Measurements from ENCODE around the gene UNC13B. TPM values are rescaled to one million over a fixed set of nuclear protein-coding genes. Genes with fewer than 3 reads are reported as not detected.

Gene UNC13B
- total RNA-seq, 1 experiment from 2014 or later, result 17.6 TPM

DNA sequence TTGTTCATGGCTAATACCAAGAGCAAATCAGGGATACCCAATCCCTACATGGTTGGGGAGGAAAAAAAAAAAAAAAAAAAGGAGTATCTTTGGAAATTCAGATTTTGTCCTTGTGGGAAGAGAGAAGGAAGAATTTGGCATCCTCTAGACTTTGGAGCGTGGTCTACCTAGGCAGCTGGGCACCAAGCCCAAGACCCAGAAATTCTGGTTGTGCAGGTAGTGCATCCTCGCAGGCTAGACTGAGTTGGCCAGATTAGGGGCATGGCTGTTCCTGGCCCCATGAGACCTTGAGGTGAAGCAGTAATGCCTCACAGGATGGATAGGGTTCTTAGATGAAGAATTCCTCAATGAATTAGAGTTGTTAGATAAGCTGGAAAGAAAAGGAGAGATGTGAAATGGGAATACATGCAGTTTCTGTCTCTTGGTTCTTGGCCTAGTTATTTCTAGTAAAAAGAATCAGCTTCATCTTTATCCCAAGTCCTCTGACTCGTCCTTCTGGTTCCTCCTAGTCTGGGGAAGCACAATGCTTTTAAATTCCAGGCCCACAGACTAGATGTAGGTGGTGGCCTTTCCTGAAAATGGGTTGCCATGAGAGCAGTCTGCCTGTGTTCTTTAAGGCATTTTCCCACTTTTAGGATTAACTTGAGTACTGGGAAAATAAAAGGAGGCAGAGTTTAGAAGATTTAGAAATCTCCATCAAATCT, 187.6 kb downstream of the UNC13B start:
- TF ChIP-seq ZNF274 (IDR thresholded peaks at IDR 0.05; ENCODE audit: low read depth, low read length), result no peak
- TF ChIP-seq POLR2AphosphoS5 (IDR thresholded peaks at IDR 0.05; ENCODE audit: low read depth, low read length), result no peak
- TF ChIP-seq CEBPB (IDR thresholded peaks at IDR 0.05; ENCODE audit: low read depth), result no peak
- no peak for TF ChIP-seq POLR2A (IDR thresholded peaks at IDR 0.05; ENCODE audit: borderline replicate concordance, extremely low read depth, insufficient read depth, insufficient read length)
- TF ChIP-seq FOSL1 (IDR thresholded peaks at IDR 0.05; ENCODE audit: low read depth), result no peak
- TF ChIP-seq EGR1 (IDR thresholded peaks at IDR 0.05; ENCODE audit: low read depth), result no peak
- TF ChIP-seq, protein P1, sequence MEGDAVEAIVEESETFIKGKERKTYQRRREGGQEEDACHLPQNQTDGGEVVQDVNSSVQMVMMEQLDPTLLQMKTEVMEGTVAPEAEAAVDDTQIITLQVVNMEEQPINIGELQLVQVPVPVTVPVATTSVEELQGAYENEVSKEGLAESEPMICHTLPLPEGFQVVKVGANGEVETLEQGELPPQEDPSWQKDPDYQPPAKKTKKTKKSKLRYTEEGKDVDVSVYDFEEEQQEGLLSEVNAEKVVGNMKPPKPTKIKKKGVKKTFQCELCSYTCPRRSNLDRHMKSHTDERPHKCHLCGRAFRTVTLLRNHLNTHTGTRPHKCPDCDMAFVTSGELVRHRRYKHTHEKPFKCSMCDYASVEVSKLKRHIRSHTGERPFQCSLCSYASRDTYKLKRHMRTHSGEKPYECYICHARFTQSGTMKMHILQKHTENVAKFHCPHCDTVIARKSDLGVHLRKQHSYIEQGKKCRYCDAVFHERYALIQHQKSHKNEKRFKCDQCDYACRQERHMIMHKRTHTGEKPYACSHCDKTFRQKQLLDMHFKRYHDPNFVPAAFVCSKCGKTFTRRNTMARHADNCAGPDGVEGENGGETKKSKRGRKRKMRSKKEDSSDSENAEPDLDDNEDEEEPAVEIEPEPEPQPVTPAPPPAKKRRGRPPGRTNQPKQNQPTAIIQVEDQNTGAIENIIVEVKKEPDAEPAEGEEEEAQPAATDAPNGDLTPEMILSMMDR (IDR thresholded peaks at IDR 0.05 in 2 of 3, conservative IDR thresholded peaks at IDR 0.05 in 1 of 3; ENCODE audit: borderline replicate concordance in 1 of 3, insufficient read depth in 1 of 3, low read depth in 2 of 3, low read length in 2 of 3), result no peak
- TF ChIP-seq ZFX (IDR thresholded peaks at IDR 0.05), result no peak
- TF ChIP-seq JUND (IDR thresholded peaks at IDR 0.05), result no peak
- no peak for TF ChIP-seq MAX (IDR thresholded peaks at IDR 0.05)
- no peak for TF ChIP-seq EZH2phosphoT487 (IDR thresholded peaks at IDR 0.05; ENCODE audit: borderline replicate concordance)
- no peak for TF ChIP-seq ELF1 (IDR thresholded peaks at IDR 0.05; ENCODE audit: borderline replicate concordance, low read depth)
- TF ChIP-seq ATF3 (IDR thresholded peaks at IDR 0.05), result no peak
- TF ChIP-seq ZBTB33 (IDR thresholded peaks at IDR 0.05; ENCODE audit: extremely low read depth, insufficient replicate concordance, low read length), result no peak
- TF ChIP-seq SIN3A (IDR thresholded peaks at IDR 0.05; ENCODE audit: low read depth), result no peak
- ChIA-PET RAD21 (ENCODE audit: low non-redundant PET in 1 of 2, low total read pairs in 2 of 2, uncharacterized antibody in 2 of 2, unreplicated experiment in 2 of 2) (no interaction called here), CTCF (no interaction called here), POLR2A (no interaction called here)
- intact Hi-C loops (cut with micrococcal nuclease), result no loop called here
- no peaks in the 10 kb centered on the region for H4K20me1 ChIP-seq (ENCODE audit: insufficient read depth)
- no peak overlapping the region for H3K27ac ChIP-seq (ENCODE audit: low read depth, low read length)
- H3K36me3 ChIP-seq (ENCODE audit: control insufficient read depth in 1 of 2, insufficient read depth in 2 of 2, low read length in 2 of 2), result no peaks in the 10 kb centered on the region
- no peak overlapping the region for H3K9ac ChIP-seq (ENCODE audit: low read length)
- H3K27me3 ChIP-seq (ENCODE audit: insufficient read depth, low read length), result no peaks in the 10 kb centered on the region
- no peak overlapping the region for H3K4me3 ChIP-seq (replicated peaks in 1 of 2; ENCODE audit: low read depth in 1 of 2, low read length in 2 of 2)
- H3K4me1 ChIP-seq (ENCODE audit: control insufficient read depth in 1 of 2, insufficient read depth in 2 of 2, low read length in 2 of 2), result no peaks in the 10 kb centered on the region
- no peak overlapping the region for H2AFZ ChIP-seq (ENCODE audit: low read depth, low read length, poor library complexity, severe bottlenecking)
- H3K9me3 ChIP-seq (ENCODE audit: control insufficient read depth in 1 of 2, insufficient read depth in 1 of 2, low read depth in 1 of 2, low read length in 2 of 2), result no peaks in the 10 kb centered on the region
- no TSS peak for BruUV-seq (replicated peaks)
- no peaks in the 10 kb centered on the region for H3K9me2 ChIP-seq (ENCODE audit: insufficient read depth)
- ATAC-seq (no peak), DNase-seq (ENCODE audit: low read depth, low spot score) (no peak)
- H3K79me2 ChIP-seq (ENCODE audit: insufficient read depth, low read length), result no peaks in the 10 kb centered on the region
- no peak overlapping the region for H3K4me2 ChIP-seq (ENCODE audit: low read length)
